Anterior cingulate cortex (tissue), 58 donors: ENCODE results near the gene ARHGEF4.
"Not testable (repeated sequence)": the region's sequence is repeated elsewhere in the genome, so short reads cannot be mapped to it uniquely, and the experiment has no call there.

Experiments
- DNase-seq, 58 donors: peaks; one replicate each; lab custom pipeline; 2025; lab: John Stamatoyannopoulos, UW

ARHGEF4 gene

GRCh38 chr2:130877258-130877657 is 40.5 kb downstream of the ARHGEF4 start:
- no peak for DNase-seq

GRCh38 chr2:130878316-130878715 is 41.6 kb downstream of the ARHGEF4 start:
- DNase-seq, result peak in 13 of 58 donors; percentile 5 to 62 (median 30)

- DNase-seq, result no peak
Measured at GRCh38 chr2:130878933-130879332, 42.2 kb downstream of the ARHGEF4 start.

GRCh38 chr2:130882111-130882690 is 45.5 kb downstream of the ARHGEF4 start:
- no peak for DNase-seq

- no peak for DNase-seq
Measured at GRCh38 chr2:130882991-130883390, 46.3 kb downstream of the ARHGEF4 start.

- no peak for DNase-seq
Measured at GRCh38 chr2:130883496-130883895, 46.8 kb downstream of the ARHGEF4 start.

- no peak for DNase-seq
Measured at GRCh38 chr2:130884013-130884412, 47.3 kb downstream of the ARHGEF4 start.

- no peak for DNase-seq
Measured at GRCh38 chr2:130884503-130884902, 47.8 kb downstream of the ARHGEF4 start.

GRCh38 chr2:130887643-130888042 is 50.9 kb downstream of the ARHGEF4 start:
- DNase-seq, result no peak

- DNase-seq, result no peak
Measured at GRCh38 chr2:130890941-130891669, 54.4 kb downstream of the ARHGEF4 start.

- no peak for DNase-seq
Measured at GRCh38 chr2:130891966-130892365, 55.3 kb downstream of the ARHGEF4 start.

- no peak for DNase-seq
Measured at GRCh38 chr2:130892793-130893785, 56.4 kb downstream of the ARHGEF4 start.

GRCh38 chr2:130894326-130894942 is 57.7 kb downstream of the ARHGEF4 start:
- no peak for DNase-seq

GRCh38 chr2:130896813-130897212 is 60.1 kb downstream of the ARHGEF4 start:
- no peak for DNase-seq

- DNase-seq, result no peak
Measured at GRCh38 chr2:130898553-130898952, 61.8 kb downstream of the ARHGEF4 start.

- no peak for DNase-seq
Measured at GRCh38 chr2:130899306-130899705, 62.6 kb downstream of the ARHGEF4 start.

GRCh38 chr2:130901061-130901460 is 64.3 kb downstream of the ARHGEF4 start:
- no peak for DNase-seq

- not testable (repeated sequence) for DNase-seq
Measured at GRCh38 chr2:130901626-130902025, 64.9 kb downstream of the ARHGEF4 start.

- DNase-seq, result no peak
Measured at GRCh38 chr2:130908832-130909231, 72.1 kb downstream of the ARHGEF4 start.

- DNase-seq, result no peak
Measured at GRCh38 chr2:130910931-130911330, 74.2 kb downstream of the ARHGEF4 start.

GRCh38 chr2:130911482-130911881 is 74.8 kb downstream of the ARHGEF4 start:
- DNase-seq, result no peak
